SU-DHL-6 (cell line): Measurements from ENCODE around the gene INA.

Source experiments
- EZH2phosphoT487 ChIP-seq: fragments of 200-600 bp; sonication (generic), shearing (Covaris generic); conservative IDR thresholded peaks from 2 replicates; pipeline ENCODE4 v1.6.1; 2018; ENCODE audit warnings: mild to moderate bottlenecking, antibody characterized with exemption, low read length, moderate library complexity, mixed read lengths
- TF ChIP-seq, protein P1 (sequence below): fragments of 200-600 bp; sonication (generic); IDR thresholded peaks from one replicate; pipeline ENCODE4 v1.5.1; 2017; ENCODE audit warnings: antibody characterized with exemption, mild to moderate bottlenecking, low read length, moderate library complexity; ENCODE audit not compliant: insufficient read depth, poor library complexity, severe bottlenecking

DNA sequence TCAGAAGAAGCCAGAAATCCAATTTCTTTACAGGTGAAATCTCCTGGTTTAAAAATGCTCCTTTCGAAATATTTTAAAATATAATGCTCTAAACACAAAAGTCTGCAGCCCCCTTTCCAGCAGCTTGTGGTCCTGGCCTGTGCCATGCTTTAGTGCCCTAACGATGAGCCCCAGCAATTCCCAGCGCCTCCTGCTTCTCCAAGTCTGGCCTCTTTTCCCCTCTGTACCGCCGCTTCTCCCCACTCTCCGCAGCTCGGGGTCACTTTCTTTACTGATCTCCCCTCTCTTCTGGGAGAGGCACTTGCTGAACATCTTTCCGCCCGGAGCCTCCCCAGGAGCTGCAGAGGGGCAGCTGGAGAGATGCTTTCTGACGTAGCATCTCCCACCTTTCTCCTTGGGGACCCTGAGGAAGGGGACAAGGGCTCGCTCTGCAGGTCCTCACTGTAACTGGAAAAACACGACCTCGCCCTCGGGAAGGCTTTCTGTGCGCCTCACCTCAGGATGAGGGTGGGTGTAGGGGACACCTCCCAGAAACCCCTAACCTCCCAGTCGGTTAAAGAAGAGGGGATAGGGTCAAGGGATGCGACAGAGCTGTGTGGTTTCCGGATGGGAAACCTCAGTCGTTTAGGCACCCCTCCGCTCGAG, 565 bp upstream of the INA start:
- TF ChIP-seq, protein P1, sequence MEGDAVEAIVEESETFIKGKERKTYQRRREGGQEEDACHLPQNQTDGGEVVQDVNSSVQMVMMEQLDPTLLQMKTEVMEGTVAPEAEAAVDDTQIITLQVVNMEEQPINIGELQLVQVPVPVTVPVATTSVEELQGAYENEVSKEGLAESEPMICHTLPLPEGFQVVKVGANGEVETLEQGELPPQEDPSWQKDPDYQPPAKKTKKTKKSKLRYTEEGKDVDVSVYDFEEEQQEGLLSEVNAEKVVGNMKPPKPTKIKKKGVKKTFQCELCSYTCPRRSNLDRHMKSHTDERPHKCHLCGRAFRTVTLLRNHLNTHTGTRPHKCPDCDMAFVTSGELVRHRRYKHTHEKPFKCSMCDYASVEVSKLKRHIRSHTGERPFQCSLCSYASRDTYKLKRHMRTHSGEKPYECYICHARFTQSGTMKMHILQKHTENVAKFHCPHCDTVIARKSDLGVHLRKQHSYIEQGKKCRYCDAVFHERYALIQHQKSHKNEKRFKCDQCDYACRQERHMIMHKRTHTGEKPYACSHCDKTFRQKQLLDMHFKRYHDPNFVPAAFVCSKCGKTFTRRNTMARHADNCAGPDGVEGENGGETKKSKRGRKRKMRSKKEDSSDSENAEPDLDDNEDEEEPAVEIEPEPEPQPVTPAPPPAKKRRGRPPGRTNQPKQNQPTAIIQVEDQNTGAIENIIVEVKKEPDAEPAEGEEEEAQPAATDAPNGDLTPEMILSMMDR = no peak
- no peak for TF ChIP-seq EZH2phosphoT487
